Stimulated activated CD8-positive, alpha-beta memory T cell treated with anti-CD3 and anti-CD28 coated beads, Interleukin-15, amount 100 ng/mL, for 4 hours (primary cell): ENCODE measurements around the gene AGTR1.
"Not testable (repeated sequence)": the region's sequence is repeated elsewhere in the genome, so short reads cannot be mapped to it uniquely, and the experiment has no call there.

Experiments used
- DNase-seq, 2 donors: peaks; one replicate each; pipeline ENCODE4 v3.0.0-alpha.2; 2020; ENCODE audit warnings: low read depth in 2 of 2

Gene AGTR1

DNA sequence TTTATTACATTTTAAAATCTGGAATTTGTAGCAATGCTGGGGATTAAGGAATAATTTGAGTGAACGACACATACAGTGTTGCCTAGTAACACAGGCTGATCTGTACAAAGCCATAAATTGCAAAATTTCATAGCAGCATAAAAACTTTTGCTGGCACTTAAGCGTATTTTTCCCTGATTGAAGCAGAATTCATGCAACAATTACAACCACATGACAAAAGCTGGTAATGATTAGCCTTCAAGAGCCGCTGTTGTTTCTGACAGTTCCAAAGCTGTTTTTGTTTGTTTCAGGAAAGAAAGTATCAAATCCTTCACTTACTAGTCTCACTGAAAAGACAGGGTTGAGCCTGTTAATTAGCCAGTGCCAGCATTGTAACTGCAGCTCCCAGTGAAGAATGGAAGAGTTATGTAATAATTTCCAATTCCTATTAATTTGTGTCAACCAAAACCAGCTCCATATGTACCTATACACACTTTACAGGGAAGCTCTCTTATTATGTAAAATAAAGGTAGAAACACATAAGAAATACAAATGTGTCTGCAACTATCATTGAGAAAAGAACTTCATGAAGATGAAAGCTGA lies 60.7 kb downstream of the AGTR1 start:
- DNase-seq, result no peak

DNA sequence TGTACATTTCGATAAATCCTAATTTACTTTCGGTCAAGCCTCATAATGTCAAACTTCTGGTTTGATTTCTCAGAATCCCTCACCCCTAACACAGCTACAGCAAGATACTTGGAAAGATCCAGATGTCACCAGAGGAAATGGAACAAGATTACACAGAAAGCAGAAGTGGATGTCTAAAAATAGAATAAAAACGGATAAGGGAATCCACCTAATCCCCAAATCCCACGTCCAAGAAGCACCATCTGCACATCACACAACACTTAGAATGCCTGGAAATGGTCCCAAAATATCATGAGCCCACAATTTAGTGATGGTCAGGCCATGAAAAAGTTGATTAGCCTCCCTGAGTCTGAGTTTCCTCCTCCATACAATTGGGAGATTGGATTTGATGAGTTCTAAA lies 61.7 kb downstream of the AGTR1 start:
- DNase-seq, result no peak

DNA sequence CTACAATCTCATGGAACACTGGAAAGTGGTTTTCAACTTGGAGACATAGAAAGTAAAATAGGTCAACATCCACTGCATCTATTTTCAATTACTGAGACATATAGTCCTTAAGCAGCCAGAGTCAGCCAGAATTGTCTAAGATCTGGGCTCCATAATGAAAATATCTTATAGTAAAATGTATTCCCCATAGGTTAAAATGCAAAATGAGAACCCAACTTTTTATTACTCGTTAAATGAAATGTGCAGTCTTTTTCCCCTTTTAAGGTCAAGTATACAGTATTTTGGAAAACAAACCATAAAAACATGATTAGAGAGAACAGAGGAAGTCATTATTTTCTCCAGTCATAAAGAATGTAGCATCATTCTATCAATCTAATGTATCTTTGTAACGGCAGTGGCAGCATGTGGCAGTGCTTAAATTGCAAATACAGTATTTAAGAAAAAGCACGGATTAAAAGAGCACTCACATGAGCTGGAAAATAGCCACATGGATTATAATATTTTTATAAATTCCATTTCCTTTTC lies 65.5 kb downstream of the AGTR1 start:
- DNase-seq, result no peak

DNA sequence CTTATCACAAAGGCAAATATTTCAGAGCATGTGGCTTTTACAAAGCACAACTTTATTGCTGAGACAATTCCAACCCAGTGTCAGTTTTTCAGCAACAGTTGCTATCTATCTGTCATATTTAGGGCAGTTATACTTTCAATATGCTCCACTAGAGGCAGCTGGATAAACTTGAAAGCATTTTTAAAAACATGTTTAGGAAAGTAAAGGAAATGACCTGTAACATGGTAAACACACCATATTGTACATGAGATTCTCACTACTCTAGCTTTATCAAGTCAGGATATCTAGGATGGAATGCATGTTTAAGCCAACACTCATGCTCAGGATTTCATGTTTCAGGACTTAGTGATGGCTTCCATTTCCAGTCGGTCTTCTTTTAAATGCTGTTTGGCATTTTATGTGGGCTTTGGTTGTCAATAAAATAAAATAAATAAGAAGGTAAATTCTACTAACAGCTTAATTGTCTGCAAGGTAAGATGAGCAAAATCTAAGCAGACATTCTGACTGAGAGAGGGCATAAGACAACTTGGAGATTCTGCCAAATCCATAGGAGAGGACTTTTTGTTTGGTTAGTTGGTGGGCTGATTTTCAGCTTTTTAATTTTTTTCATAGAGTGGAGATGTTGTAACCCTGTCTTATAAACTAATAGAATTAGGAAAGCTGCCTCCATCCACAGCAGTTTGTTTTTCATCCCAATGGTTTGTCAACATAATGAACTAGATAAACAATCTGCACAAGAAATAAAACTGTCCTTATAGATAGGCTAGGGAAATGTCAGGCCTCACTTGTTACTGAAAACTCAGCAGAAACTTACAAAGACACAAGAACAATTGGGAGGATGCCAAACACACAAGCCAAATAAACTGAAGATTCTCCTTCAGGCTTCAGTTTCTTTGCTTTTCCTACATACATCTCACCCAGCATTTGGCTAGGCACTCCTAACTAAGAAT lies 66.6 kb downstream of the AGTR1 start:
- no peak for DNase-seq

DNA sequence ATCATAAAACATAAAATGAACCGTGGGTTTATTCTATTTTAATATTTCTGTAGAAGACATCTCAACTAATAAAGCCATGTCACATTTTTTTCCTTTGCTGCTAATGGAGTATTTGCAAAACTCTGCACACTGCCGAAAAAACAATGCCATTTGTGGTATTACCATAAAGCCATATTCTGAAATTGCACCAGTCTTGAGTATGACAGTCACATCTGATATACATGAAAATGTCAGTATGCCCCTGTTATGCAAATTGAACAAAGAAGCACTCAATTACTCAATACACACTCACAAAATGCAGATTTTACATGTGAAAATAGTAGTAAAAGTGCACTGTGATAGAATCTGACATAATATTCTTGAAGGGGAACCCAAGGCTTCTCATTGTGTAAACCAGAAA lies 74.7 kb downstream of the AGTR1 start:
- DNase-seq, result no peak

DNA sequence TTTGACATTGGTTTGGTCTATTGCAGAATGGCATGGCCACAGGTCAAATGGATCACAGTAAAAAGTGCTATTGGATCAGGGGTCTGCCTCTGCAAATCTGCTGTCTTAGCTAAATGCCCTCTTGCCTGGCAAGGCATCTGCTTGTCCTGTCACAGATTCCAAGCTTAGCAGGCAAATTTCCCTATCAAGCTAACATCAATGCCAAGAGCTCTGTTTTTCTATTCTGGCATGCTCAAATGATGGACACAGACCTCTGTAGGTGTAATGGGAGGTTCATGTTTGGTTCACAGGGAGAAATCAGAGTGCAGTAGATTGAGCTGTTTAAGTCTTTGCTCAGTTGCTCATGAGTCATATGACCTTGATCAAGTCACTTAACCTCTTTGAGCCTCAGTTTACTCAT lies 75.1 kb downstream of the AGTR1 start:
- no peak for DNase-seq

DNA sequence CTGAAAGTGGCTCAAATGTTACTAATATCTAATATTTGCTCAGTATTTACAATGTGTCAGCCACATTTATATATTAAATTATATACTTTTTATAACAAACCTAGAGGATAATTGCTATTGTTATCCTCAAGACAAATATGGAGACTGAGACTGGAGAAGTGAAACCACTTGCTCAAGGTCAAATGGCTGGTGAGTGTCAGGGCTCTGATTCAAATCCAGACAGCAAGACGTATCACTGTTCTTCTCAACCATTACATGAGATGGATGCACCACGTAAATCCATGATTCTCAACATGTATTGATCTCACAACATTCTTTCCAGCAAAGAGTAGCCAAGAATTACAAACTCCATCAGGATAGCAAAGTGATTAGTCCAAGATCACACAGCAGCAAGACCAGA lies 76.1 kb downstream of the AGTR1 start:
- no peak for DNase-seq

DNA sequence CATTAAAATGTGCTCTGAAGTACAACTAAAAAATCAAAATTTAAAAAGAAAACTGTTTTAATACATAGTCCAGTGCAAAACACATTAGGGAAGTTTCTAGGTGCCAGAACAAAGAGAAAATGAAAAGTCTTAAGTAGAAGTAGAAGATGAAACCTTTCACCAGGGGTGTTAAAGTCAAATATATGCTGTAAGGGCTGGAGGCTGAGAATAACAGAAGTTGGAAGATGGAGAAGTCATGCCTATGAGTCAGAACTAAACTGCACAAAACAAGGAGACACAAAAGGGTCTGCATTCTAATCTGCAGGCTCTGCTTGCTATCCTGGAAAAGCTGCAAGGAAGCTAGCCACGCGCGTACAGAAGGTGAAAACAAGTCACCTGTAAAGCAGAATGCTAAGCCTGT lies 81.2 kb downstream of the AGTR1 start:
- DNase-seq, result no peak

DNA sequence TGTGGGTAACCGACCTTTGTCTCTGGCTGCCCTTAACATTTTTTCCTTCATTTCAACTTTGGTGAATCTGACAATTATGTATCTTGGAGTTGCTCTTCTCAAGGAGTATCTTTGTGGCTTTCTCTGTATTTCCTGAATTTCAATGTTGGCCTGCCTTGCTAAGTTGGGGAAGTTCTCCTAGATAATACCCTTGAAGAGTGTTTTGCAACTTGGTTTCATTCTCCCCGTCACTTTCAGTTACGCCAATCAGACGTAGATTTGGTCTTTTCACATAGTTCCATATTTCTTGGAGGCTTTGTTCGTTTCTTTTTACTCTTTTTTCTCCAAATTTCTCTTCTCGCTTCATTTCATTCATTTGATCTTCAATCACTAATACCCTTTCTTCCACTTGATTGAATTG lies 87.3 kb downstream of the AGTR1 start:
- not testable (repeated sequence) for DNase-seq

DNA sequence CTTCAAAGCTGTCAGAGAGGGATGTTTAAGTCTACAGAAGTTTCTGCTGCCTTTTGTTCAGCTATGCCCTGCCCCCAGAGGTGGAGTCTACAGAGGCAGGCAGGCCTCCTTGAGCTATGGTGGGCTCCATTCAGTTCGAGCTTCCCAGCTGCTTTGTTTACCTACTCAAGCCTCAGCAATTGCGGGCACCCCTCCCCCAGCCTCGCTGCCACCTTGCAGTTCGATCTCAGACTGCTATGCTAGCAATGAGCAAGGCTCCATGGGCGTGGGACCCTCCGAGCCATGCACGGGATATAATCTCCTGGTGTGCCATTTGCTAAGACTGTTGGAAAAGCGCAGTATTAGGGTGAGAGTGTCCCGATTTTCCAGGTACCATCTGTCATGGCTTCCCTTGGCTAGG lies 88.5 kb downstream of the AGTR1 start:
- not testable (repeated sequence) for DNase-seq

DNA sequence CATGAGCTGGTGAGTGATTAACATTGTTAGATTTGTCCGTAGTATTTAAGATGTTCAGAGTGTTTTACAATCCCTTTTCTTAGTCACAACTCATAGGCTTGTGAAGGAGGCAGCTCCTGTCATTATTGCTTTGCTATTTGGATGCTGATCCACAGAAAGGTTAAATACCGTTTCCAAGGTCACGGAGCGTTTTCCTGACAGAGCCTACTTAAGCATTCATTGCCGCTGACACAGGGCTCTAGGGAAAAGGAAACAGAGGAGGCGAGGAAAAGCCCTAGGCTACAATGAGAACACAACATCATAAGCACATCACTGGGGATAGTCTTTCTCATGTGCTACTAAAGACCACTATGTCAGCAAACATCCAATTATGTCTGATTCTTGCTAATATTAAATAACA lies 91.4 kb downstream of the AGTR1 start:
- no peak for DNase-seq

DNA sequence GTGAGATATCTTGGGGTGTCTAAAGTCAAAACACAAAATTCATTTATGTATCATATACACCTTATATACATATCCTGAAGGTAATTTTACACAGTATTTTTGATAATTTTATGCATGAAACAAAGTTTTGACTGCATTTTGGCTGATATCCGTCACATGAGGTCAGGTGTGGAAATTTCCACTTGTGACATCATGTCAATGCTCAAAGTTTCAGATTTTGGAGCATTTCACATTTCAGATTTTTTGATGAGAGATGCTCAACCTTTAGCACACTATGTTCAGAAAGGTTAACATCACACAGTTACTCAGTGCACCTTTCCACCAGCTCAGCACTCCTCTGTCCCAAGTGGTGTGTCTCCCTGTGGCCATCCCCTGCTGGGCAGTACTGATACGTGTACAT lies 92.2 kb downstream of the AGTR1 start:
- no peak for DNase-seq

DNA sequence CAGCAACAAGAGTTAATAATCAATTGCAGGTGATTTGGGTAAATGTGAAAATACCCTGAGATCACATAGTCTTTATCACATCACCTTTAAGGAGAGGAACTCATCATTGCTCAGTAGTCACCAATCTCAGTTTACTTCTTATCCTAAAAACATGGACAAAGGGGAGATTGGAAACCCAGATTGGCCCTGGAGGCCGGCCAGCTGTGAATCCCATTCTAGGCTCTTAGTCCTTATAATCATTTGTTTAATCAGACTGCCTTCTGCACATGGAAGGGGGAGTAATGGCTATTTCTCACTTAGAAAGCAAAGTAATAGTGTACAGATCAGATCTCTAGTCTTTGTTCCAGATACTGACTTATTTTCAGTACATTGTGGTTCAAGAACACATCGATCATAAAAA lies 92.7 kb downstream of the AGTR1 start:
- DNase-seq, result no peak

DNA sequence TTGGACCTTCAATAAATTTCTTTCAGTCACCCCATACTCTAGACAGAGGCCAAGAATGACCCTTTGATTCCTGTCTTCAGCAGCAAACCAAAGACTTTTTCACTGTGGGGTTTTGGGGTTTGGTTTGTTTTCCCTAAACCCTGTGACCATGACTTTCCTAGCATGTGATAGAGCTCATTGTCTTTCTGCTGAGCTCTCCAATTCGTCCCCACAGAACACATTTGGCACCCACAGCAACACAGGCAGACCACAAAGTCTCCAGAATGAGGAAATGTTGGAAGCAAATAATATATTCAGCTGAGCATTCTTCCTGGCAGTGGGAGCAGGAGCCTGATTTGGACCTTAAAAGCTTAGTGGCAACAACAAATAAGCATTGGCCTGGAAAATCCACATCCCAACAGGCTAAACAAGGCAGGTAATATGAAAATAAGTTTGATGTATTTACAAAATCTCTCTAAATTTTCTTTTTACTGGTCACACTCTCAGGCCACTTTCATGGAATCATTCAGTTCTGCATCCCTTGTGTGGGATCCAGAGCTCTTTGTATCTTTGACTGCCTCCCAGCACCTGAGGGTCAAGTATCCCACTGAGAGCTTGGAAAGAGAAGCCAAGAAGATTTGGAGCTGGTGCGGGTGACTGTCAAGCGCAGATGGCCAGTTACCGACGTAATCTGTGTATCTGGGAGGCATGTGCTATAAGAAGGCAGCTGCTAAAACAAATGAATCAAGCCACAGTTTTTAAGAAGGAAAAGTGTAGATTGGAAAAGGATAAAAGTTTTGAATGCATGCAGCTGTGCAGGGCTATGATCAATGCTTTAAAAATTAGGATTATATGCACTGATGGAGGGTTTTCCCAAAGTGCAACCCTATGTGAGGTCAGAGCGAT lies 93.4 kb downstream of the AGTR1 start:
- DNase-seq, result no peak

DNA sequence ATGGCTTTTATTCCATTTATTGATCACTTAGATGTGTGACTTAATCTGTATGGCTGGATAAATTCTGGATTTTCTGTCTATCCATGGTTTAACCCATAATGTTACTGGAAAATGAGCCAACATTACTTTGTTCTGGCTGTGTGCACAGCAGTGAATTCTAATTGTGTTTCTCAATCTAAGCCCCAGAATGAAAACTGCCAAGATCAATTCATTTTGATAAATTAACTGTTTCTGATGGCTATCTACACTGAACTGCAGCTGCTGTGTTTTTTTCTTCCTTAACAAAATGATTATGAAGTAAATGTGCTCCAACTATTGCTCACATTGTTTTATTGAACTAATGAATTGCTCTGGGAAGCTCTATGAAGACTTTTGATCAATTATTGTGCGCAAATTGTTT lies 94.2 kb downstream of the AGTR1 start:
- DNase-seq, result no peak

DNA sequence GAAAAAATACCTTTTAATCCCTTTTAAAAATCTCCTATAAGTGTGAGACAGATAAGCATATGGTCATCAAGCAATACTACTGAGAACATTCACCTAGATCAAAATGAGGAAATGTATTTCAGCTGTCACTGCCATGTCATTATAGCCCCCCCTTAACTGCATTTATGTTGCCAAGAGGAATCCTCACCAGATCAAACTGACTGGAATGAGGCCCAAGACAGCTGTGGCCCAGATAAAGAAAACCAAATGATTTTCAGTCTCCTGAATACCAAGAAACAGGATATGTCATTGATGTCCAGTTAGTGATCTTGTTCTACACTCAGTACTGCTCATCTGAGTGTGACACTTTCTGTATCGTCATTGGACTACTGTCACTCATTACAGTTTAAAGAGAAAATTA lies 94.8 kb downstream of the AGTR1 start:
- DNase-seq, result no peak
